Body of pancreas (tissue), 4 donors: ENCODE results near the gene CAMTA1.

Experiments used
- POLR2A ChIP-seq, 3 donors: fragments of 450-650 bp; IDR thresholded peaks; one replicate each; pipeline ENCODE4 v1.6.1; 2016; ENCODE audit warnings: antibody characterized with exemption in 3 of 3, mild to moderate bottlenecking in 2 of 3
- TF ChIP-seq, protein P1 (sequence below), 7 experiments: fragments of 450-650 bp in 4 of 7; fragments of 200-600 bp in 3 of 7; sonication (generic) in 3 of 7; IDR thresholded peaks; one replicate each; pipeline ENCODE4 v1.5.1; 2016 to 2019; ENCODE audit warnings: antibody characterized with exemption in 7 of 7

DNA sequence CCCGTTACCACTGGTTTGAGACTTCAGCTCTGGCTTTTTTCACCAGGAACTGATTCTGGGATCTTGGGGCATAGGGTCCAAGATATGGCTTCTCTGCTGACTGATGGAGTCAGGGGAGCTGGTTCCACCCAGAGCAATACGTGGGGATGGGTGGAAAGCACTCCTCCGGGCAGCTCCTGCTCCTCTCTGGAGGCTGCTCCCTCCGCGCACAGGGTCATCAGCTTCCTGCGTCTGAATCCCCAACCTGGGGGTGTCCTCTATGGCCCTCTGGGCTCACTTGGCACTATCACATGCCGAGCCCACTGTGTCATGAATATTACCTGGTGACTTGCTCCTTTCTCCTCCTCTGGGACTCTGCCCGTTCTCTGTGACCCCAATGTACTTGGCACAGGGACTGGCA is 580.5 kb downstream of the CAMTA1 start:
- TF ChIP-seq POLR2A (IDR thresholded peaks at IDR 0.05) = no peak
- TF ChIP-seq, protein P1, sequence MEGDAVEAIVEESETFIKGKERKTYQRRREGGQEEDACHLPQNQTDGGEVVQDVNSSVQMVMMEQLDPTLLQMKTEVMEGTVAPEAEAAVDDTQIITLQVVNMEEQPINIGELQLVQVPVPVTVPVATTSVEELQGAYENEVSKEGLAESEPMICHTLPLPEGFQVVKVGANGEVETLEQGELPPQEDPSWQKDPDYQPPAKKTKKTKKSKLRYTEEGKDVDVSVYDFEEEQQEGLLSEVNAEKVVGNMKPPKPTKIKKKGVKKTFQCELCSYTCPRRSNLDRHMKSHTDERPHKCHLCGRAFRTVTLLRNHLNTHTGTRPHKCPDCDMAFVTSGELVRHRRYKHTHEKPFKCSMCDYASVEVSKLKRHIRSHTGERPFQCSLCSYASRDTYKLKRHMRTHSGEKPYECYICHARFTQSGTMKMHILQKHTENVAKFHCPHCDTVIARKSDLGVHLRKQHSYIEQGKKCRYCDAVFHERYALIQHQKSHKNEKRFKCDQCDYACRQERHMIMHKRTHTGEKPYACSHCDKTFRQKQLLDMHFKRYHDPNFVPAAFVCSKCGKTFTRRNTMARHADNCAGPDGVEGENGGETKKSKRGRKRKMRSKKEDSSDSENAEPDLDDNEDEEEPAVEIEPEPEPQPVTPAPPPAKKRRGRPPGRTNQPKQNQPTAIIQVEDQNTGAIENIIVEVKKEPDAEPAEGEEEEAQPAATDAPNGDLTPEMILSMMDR (IDR thresholded peaks at IDR 0.05) = no peak
